ENCODE data around the gene DACH1.

The DACH1 gene

DNA sequence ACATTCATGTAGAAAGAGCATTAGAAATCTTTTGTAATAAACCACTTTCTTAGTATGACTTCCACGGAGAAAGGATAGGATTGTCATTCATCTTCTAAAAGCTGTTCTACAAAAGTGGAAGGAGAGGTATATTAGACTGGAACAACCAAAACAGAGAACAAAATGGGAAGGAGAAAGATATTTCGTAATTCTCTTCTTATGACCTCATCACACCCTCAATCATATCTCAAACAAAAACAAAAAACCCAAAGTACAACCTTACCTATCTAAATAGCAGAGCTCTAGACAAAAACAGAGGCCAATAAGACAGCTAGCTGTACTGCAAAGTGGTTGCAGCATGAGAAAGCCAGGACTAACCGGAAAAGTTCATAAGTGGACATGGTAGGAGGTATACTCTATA lies 46.3 kb downstream of the DACH1 start:
- Histone ChIP-seq H3K4me1 (ENCODE audit: control insufficient read depth, insufficient read depth, low read length) (no peaks in the 10 kb centered on the region), H3K9ac (ENCODE audit: low read depth, low read length) (no peak overlapping the region), H3K4me2 (ENCODE audit: low read length) (no peak overlapping the region), H3K4me3 (ENCODE audit: low read length) (no peak overlapping the region), H3K27me3 (ENCODE audit: control insufficient read depth, insufficient read depth, low read length) (no peaks in the 10 kb centered on the region), H3K9me3 (replicated peaks; ENCODE audit: low read length) (no peaks in the 10 kb centered on the region), H3K36me3 (ENCODE audit: insufficient read depth, low read length) (no peaks in the 10 kb centered on the region)

GRCh38 chr13:71817335-71817734 lies 49.7 kb downstream of the DACH1 start:
- Histone ChIP-seq H3K36me3 (ENCODE audit: insufficient read depth, low read length) (no peaks in the 10 kb centered on the region), H3K9me3 (replicated peaks; ENCODE audit: low read length) (no peaks in the 10 kb centered on the region), H3K4me3 (ENCODE audit: low read length) (no peak overlapping the region), H3K27me3 (ENCODE audit: control insufficient read depth, insufficient read depth, low read length) (no peaks in the 10 kb centered on the region), H3K4me2 (ENCODE audit: low read length) (no peak overlapping the region), H3K9ac (ENCODE audit: low read depth, low read length) (no peak overlapping the region), H3K4me1 (ENCODE audit: control insufficient read depth, insufficient read depth, low read length) (no peaks in the 10 kb centered on the region)

DNA sequence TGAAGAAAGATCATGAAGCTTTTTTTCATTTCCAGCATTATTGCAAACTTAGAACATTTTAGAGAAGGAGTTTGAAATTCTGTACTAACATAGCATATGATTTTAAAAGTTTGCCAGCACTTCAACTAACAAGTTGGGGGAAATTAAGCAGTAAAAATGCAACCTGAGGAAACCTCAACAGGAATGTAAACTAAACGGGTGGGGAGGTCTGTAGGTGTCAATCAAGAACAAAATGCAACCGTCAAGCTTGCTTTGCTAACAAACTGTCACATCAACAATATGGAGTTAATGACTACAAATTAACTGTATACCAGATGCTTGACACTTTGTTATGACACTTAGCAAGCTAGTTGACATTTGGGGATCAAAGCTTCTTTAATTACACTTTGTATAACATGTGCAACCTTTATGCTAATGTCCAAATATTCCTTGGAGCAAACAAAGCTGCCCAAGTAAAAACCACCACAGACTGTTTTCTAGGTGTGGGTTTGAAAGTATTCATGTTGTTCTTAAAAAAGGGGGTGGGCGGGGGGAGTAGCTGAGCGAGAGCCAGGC lies 52.1 kb downstream of the DACH1 start:
- Histone ChIP-seq H3K27me3 (ENCODE audit: control insufficient read depth, insufficient read depth, low read length) (no peaks in the 10 kb centered on the region), H3K9ac (ENCODE audit: low read depth, low read length) (no peak overlapping the region), H3K9me3 (replicated peaks; ENCODE audit: low read length) (no peaks in the 10 kb centered on the region), H3K4me1 (ENCODE audit: control insufficient read depth, insufficient read depth, low read length) (no peaks in the 10 kb centered on the region), H3K36me3 (ENCODE audit: insufficient read depth, low read length) (no peaks in the 10 kb centered on the region), H3K4me2 (ENCODE audit: low read length) (no peak overlapping the region), H3K4me3 (ENCODE audit: low read length) (no peak overlapping the region)

DNA sequence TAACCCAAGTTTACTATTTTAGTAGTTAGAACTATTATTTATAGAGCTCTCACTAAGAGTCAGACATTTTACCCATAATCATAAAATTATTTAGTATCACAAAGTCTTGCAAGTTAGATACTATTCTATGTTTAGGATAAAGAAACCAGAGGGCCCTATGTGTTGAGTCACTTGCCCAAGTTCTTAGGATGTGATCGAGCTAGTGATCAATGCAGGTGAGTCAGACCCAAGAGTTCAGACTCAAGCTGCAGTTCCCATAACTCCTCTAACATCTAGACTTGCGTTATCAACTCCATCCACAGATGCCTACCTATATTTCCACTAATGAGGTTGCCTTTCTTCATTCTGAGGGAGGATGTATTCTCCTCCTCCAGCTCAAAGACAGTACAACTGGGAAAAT lies 53.8 kb downstream of the DACH1 start:
- Histone ChIP-seq H3K9ac (ENCODE audit: low read depth, low read length) (no peak overlapping the region), H3K9me3 (replicated peaks; ENCODE audit: low read length) (no peaks in the 10 kb centered on the region), H3K4me3 (ENCODE audit: low read length) (no peak overlapping the region), H3K27me3 (ENCODE audit: control insufficient read depth, insufficient read depth, low read length) (no peaks in the 10 kb centered on the region), H3K36me3 (ENCODE audit: insufficient read depth, low read length) (no peaks in the 10 kb centered on the region), H3K4me1 (ENCODE audit: control insufficient read depth, insufficient read depth, low read length) (no peaks in the 10 kb centered on the region), H3K4me2 (ENCODE audit: low read length) (no peak overlapping the region)

DNA sequence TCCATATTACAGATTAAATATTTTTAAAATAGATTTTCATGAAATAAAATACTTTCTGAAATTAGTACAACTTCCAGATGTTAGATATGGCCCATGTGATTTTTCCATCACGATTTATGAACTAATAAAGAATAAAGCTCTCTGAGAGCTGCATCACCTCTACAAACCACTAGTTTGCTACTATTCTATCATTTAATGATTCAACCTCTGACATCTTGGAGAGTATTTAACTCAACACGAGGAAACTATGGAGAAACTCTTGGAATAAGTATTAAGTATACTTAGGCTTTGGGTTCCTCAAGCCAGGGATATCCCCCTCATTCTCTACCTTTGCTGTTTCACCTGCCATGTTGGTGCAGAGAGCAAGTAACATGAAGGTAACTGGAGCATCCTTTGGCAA lies 55.7 kb downstream of the DACH1 start:
- H3K9ac ChIP-seq (ENCODE audit: low read depth, low read length): no peak overlapping the region
- no peaks in the 10 kb centered on the region for H3K27me3 ChIP-seq (ENCODE audit: control insufficient read depth, insufficient read depth, low read length)
- H3K4me1 ChIP-seq (ENCODE audit: control insufficient read depth, insufficient read depth, low read length): no peaks in the 10 kb centered on the region
- no peaks in the 10 kb centered on the region for H3K9me3 ChIP-seq (replicated peaks; ENCODE audit: low read length)
- no peaks in the 10 kb centered on the region for H3K36me3 ChIP-seq (ENCODE audit: insufficient read depth, low read length)
- no peak overlapping the region for H3K4me3 ChIP-seq (ENCODE audit: low read length)
- no peak overlapping the region for H3K4me2 ChIP-seq (ENCODE audit: low read length)

DNA sequence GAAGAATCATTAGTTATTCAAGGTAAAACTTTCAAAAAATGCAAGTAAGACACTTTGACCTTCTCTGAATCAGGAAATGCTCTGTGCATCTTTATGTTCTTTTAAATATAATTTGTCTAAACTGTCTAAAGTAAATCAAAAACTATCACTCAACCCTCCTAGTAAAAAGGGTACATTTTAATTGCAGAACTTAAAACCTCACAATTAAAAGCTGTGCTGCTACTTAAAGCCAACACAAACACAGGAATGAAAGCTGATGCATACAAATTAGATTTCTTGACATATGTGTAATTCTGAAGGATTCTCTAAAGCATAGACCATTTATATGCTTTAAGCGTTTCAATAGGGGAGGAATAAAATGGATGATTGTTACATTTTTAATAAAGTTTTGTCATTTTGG lies 58.3 kb downstream of the DACH1 start:
- Histone ChIP-seq H3K4me1 (ENCODE audit: control insufficient read depth, insufficient read depth, low read length) (no peaks in the 10 kb centered on the region), H3K9me3 (replicated peaks; ENCODE audit: low read length) (no peaks in the 10 kb centered on the region), H3K4me2 (ENCODE audit: low read length) (no peak overlapping the region), H3K27me3 (ENCODE audit: control insufficient read depth, insufficient read depth, low read length) (no peaks in the 10 kb centered on the region), H3K36me3 (ENCODE audit: insufficient read depth, low read length) (no peaks in the 10 kb centered on the region), H3K9ac (ENCODE audit: low read depth, low read length) (no peak overlapping the region), H3K4me3 (ENCODE audit: low read length) (no peak overlapping the region)

DNA sequence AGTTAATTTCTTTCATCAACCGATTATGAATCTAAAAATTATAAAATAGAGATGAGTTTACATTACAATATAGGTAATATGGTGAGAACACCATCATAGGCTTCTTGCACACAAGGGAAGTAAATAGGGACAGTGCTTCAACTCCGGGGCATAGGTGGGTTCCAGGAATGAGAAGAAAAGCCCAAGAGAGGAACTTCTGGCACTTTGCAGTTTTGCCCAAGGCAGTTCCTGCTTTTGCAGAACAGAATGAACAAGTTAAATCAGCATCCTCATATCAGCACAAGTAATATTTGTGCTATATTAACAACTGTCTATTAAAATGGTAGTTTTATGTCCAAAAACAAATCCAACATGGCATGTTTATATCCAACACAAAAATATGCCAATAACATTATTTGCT lies 60.1 kb downstream of the DACH1 start:
- no peaks in the 10 kb centered on the region for H3K4me1 ChIP-seq (ENCODE audit: control insufficient read depth, insufficient read depth, low read length)
- no peak overlapping the region for H3K4me2 ChIP-seq (ENCODE audit: low read length)
- no peak overlapping the region for H3K4me3 ChIP-seq (ENCODE audit: low read length)
- no peaks in the 10 kb centered on the region for H3K36me3 ChIP-seq (ENCODE audit: insufficient read depth, low read length)
- no peaks in the 10 kb centered on the region for H3K27me3 ChIP-seq (ENCODE audit: control insufficient read depth, insufficient read depth, low read length)
- H3K9me3 ChIP-seq (replicated peaks; ENCODE audit: low read length): no peaks in the 10 kb centered on the region
- H3K9ac ChIP-seq (ENCODE audit: low read depth, low read length): no peak overlapping the region

- H3K9me3 ChIP-seq (replicated peaks; ENCODE audit: low read length): no peaks in the 10 kb centered on the region
- H3K9ac ChIP-seq (ENCODE audit: low read depth, low read length): no peak overlapping the region
- no peaks in the 10 kb centered on the region for H3K36me3 ChIP-seq (ENCODE audit: insufficient read depth, low read length)
- no peaks in the 10 kb centered on the region for H3K4me1 ChIP-seq (ENCODE audit: control insufficient read depth, insufficient read depth, low read length)
- H3K4me2 ChIP-seq (ENCODE audit: low read length): no peak overlapping the region
- peaks cover 2% of the 10 kb centered on the region for H3K27me3 ChIP-seq (ENCODE audit: control insufficient read depth, insufficient read depth, low read length)
- H3K4me3 ChIP-seq (ENCODE audit: low read length): no peak overlapping the region
Observed at GRCh38 chr13:71803066-71803465, 63.9 kb downstream of the DACH1 start.

GRCh38 chr13:71801781-71802180 lies 65.2 kb downstream of the DACH1 start:
- Histone ChIP-seq H3K4me2 (ENCODE audit: low read length) (no peak overlapping the region), H3K4me1 (ENCODE audit: control insufficient read depth, insufficient read depth, low read length) (no peaks in the 10 kb centered on the region), H3K36me3 (ENCODE audit: insufficient read depth, low read length) (no peaks in the 10 kb centered on the region), H3K27me3 (ENCODE audit: control insufficient read depth, insufficient read depth, low read length) (peaks cover 2% of the 10 kb centered on the region), H3K9me3 (replicated peaks; ENCODE audit: low read length) (no peaks in the 10 kb centered on the region), H3K4me3 (ENCODE audit: low read length) (no peak overlapping the region), H3K9ac (ENCODE audit: low read depth, low read length) (no peak overlapping the region)

DNA sequence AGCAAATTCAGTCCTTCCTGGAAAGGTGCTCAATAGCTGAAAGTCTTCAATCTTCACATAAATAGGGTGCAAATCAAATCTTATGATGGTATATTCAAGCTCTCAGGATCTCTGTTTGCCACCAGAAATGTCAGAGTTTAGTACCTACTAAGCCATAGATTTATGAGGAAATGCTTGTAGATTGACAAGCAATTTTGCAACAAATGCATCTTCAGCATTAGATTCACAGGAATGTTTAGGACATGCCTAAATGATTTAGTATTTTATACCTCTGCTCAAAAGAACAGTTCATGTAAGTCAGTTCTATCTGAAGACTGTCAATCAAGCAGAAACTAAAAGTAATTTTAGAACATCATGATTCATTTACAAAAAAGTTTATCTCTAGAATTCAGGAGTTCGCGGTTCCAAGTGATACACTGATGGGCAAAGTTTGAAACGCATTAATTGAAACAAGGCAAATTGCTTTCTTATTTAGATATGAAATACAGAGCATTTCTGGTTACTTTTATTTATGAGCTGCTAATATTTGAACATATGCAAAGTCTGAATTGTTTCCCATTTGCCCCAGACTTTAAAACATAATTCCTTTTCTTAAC lies 65.7 kb downstream of the DACH1 start:
- H3K4me1 ChIP-seq (ENCODE audit: control insufficient read depth, insufficient read depth, low read length): no peaks in the 10 kb centered on the region
- H3K4me2 ChIP-seq (ENCODE audit: low read length): no peak overlapping the region
- H3K9me3 ChIP-seq (replicated peaks; ENCODE audit: low read length): no peaks in the 10 kb centered on the region
- H3K36me3 ChIP-seq (ENCODE audit: insufficient read depth, low read length): no peaks in the 10 kb centered on the region
- peaks cover 2% of the 10 kb centered on the region for H3K27me3 ChIP-seq (ENCODE audit: control insufficient read depth, insufficient read depth, low read length)
- no peak overlapping the region for H3K9ac ChIP-seq (ENCODE audit: low read depth, low read length)
- H3K4me3 ChIP-seq (ENCODE audit: low read length): no peak overlapping the region

DNA sequence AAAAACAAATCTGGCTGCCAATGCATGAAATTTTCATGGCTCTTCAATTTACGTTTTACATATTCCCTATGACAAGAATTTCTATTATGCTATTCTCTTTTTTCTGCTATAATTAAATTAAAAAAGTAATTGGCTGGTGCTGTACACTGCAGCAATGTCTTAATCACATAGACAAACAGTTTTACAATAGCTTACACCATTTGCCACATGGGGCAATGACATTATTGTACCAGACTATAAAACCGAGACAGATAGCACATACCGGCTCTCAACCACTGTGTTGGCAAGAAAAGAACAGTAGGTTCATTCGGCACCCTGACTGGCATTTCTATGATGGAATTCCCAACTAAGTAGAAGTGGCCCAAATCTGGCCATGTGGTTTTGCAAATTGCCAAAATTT lies 67.7 kb downstream of the DACH1 start:
- no peaks in the 10 kb centered on the region for H3K9me3 ChIP-seq (replicated peaks; ENCODE audit: low read length)
- H3K4me3 ChIP-seq (ENCODE audit: low read length): no peak overlapping the region
- H3K4me2 ChIP-seq (ENCODE audit: low read length): no peak overlapping the region
- no peaks in the 10 kb centered on the region for H3K4me1 ChIP-seq (ENCODE audit: control insufficient read depth, insufficient read depth, low read length)
- no peak overlapping the region for H3K9ac ChIP-seq (ENCODE audit: low read depth, low read length)
- peaks cover 2% of the 10 kb centered on the region for H3K27me3 ChIP-seq (ENCODE audit: control insufficient read depth, insufficient read depth, low read length)
- no peaks in the 10 kb centered on the region for H3K36me3 ChIP-seq (ENCODE audit: insufficient read depth, low read length)

DNA sequence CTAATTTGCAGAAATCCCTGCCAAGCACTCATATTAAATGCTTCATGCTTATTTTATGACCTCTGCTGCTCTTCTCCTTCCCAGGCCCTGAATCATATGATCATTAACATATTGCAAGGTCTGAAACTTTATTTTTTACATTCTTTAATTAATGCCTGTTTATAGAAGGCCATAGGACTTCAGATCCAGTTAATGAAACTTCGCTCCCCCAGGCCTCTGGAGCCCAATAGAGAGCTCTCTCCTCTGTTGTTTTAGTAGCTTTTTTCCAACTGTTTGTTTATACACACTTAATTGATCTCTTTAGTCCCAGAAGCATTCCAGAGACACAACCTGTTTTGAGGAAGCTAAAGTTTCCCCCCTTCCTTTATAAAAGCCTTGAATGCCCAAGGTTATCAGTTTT lies 68.3 kb downstream of the DACH1 start:
- no peak overlapping the region for H3K9ac ChIP-seq (ENCODE audit: low read depth, low read length)
- H3K4me3 ChIP-seq (ENCODE audit: low read length): no peak overlapping the region
- peaks cover 2% of the 10 kb centered on the region for H3K27me3 ChIP-seq (ENCODE audit: control insufficient read depth, insufficient read depth, low read length)
- H3K4me1 ChIP-seq (ENCODE audit: control insufficient read depth, insufficient read depth, low read length): no peaks in the 10 kb centered on the region
- H3K4me2 ChIP-seq (ENCODE audit: low read length): no peak overlapping the region
- no peaks in the 10 kb centered on the region for H3K36me3 ChIP-seq (ENCODE audit: insufficient read depth, low read length)
- no peaks in the 10 kb centered on the region for H3K9me3 ChIP-seq (replicated peaks; ENCODE audit: low read length)

All from skeletal muscle satellite cell (primary cell).